Forelimb muscle (tissue), 1 donor: ENCODE results near the gene FOXD4L4. TPM values are rescaled to one million over a fixed set of nuclear protein-coding genes. Genes with fewer than 3 reads are reported as not detected.
"Not testable (repeated sequence)": the region's sequence is repeated elsewhere in the genome, so short reads cannot be mapped to it uniquely, and the experiment has no call there.

Experiments used
- DNase-seq: peaks from one replicate; pipeline ENCODE4 v3.0.0-alpha.2; 2013; ENCODE audit warnings: low read depth
- polyA plus RNA-seq: library from polyadenylated mRNA; unstranded; fragments of 120-200 nt; gene quantifications from one replicate; pipeline ENCODE4 v1.2.1, GENCODE V29; 2013; ENCODE audit not compliant: insufficient read length

The FOXD4L4 gene
- polyA plus RNA-seq, result not detected

- not testable (repeated sequence) for DNase-seq
These were observed at the start of gene FOXD4L4 for GRCh38 chr9:65737096-65737564. Gene FOXD4L4, plus strand, starts transcription at chr9:65737146. Its CDS starts 0 bp downstream, at chr9:65737146.

- not testable (repeated sequence) for DNase-seq
These were observed 33.4 kb upstream of the FOXD4L4 start for GRCh38 chr9:65703550-65703949.

GRCh38 chr9:65714445-65714844, 22.5 kb upstream of the FOXD4L4 start:
- DNase-seq, result not testable (repeated sequence)

GRCh38 chr9:65738133-65738532, 1.2 kb downstream of the FOXD4L4 start:
- DNase-seq, result not testable (repeated sequence)

Other genes with a start within 250 kb of the FOXD4L4 start
- gene ZNG1E, start 61.2 kb upstream of the FOXD4L4 start, polyA plus RNA-seq, result 40.7 TPM